ENCODE data around the gene RETSAT.
"Not testable (repeated sequence)": the region's sequence is repeated elsewhere in the genome, so short reads cannot be mapped to it uniquely, and the experiment has no call there.

Gene RETSAT

DNA sequence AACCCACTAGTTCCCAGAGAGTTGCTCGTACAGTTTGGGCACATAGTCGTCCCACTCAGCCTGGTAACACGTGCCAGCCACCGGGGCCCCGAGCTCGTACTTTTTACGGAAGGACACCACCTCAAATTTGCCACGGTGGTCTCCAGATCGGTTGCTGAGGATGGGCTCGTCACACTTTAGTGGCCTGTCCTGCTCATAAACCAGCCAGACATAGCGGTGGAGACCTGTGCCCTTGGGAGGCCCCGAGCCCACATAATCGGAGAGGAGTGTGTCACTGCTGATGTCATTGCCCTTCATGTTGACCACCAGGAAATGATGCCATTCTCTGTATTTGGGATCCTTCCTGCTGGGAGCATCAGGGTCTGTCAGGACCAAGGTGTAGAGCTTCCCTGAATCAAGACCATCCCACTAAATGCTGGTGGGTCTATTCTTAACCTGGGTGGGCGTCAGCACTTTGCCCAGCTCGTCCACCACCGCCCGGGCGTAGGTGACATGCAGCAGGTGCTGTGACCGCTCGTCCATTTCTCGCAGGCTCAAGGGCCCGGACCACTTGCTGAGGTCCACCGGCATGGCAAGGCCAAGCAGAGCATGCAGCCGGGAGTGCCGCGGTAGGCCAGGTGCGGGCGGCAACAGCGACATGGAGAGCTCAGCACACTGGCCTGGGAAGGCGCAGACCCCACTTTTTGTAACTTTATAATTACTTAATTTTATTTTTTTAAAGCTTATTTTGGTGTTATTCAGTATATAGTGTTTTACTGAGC, 12.9 kb downstream of the RETSAT start:
- DNase-seq = no peak
- in situ Hi-C loops (cut with MboI; ENCODE audit: low pct_unique_long_range_greater_than_20kb, low sequenced_read_pairs) = no loop called here

DNA sequence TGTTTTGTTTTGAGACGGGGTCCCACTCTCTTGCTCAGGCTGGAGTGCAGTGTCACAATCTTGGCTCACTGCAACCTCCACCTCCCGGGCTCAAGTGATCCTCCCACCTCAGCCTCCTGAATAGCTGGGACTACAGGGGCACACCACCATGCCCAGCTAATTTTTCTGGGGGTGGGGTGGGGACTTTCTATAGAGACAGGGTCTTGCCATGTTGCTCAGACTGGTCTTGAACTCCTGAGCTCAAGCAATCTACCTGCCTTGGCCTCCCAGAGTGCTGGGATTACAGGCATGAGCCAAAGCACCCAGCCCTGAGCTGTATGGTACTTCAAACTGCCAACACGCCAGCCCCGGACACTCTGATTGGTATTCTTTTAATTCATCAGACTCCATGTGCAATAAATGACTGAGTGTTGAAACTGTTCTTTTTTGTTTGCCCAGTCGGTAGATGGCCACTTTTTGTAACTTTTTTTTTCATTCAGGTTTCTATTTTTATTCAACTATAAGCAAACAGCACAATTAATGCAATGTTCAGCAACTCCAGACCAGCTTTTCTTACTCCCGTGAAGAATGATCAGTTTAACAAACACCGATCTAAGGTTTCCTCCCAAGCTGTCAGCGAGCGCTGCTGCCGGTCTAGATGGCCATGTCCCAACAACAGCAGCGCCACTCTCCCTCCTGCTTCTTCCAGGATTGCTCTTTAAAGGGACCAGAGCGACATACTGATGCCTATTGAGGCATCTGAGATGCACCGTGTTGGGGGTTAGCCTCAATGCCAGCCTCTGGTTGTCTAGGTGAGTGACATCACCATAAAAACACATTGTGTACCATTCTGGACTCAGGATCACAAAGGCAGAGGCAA, 14.1 kb downstream of the RETSAT start:
- no peak for DNase-seq
- in situ Hi-C loops (cut with MboI; ENCODE audit: low pct_unique_long_range_greater_than_20kb, low sequenced_read_pairs) = no loop called here

DNA sequence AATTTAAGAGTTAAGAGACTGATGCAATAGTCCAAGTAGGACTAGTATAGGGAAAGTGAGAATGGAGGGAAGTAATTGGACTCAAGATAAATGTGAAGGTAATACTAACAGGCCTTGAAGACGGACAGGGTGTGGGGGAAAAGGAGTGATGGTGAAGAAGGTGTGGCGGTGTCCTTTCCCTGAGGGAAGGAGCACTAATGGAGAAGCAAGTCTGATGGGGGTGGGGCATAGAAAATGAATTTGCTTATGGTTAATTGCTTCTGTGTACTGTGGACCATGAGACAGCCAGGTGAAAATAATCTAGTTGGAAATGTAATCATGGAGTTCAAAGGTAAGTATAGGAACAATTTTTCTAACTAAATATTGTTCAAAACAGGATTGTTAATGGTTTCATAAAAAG, 19.4 kb downstream of the RETSAT start:
- no peak for DNase-seq
- in situ Hi-C loops (cut with MboI; ENCODE audit: low pct_unique_long_range_greater_than_20kb, low sequenced_read_pairs) = no loop called here

DNA sequence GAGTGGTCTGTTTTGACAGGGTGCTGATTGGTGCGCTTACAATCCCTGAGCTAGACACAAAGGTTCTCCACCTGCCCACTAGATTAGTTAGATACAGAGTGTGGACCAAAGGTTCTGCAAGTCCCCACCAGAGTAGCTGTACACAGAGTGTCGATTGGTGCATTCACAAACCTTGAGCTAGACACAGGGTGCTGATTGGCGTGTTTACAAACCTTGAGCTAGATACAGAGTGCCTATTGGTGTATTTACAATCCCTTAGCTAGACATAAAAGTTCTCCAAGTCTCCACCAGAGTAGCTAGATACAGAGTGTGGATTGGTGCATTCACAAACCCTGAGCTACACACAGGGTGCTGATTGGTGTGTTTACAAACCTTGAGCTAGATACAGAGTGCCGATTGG, 20.5 kb downstream of the RETSAT start:
- in situ Hi-C loops (cut with MboI; ENCODE audit: low pct_unique_long_range_greater_than_20kb, low sequenced_read_pairs) = not testable (repeated sequence)

DNA sequence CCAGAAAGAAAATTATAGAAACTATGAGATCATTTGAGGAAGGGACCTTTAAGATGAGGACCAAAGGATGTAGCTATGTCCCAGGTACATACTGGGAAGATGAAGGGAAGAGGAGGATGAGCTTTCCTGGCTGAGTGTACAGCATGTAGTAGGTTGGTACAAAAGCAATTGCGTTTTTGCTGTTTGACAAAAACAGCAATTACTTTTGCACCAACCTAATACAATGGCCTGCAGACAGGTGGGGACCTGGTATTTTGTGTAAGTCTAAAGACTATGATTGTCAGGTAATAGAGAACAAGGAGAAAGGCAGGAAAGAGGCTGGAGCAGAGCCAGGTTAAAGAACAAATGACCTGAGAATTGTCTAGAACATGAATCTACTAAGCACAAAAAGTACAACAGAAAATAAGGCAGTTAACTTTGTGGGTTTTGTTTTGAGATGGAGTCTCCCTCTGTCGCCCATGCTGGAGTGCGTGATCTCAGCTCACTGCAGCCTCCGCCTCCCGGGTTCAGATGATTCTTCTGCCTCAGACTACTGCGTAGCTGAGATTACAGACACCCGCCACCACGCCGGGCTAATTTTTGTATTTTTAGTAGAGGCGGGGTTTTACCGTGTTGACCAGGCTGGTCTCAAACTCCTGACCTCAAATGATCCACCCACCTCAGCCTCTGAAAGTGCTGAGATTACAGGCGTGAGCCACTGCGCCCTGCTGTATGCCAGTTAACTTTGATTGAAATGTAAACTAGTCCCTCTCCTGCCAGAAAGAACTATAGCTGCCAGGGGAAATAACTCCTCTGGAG, 23.3 kb downstream of the RETSAT start:
- in situ Hi-C loops (cut with MboI; ENCODE audit: low pct_unique_long_range_greater_than_20kb, low sequenced_read_pairs) = no loop called here
- DNase-seq = no peak

More for the DNA sequence above, 20.5 kb downstream of the RETSAT start:
- not testable (repeated sequence) for DNase-seq

DNA sequence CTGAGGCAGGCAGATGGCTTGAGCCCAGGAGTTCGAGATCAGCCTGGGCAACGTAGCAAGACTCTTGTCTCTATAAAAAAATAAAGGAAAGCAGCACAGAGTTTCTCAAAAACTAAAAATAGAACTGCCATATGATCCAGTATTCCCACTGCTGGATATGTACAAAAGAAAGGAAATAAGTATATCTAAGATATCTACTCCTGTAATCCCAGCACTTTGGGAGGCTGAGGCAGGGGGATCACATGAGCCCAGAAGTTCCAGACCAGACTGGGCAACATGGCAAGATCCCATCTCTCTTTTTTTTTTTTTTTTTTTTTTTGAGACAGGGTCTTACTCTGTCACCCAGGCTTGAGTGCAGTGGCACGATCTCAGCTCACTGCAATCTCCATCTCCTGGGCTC, 24.6 kb downstream of the RETSAT start:
- DNase-seq; in situ Hi-C loops (cut with MboI; ENCODE audit: low pct_unique_long_range_greater_than_20kb, low sequenced_read_pairs): not testable (repeated sequence)

DNA sequence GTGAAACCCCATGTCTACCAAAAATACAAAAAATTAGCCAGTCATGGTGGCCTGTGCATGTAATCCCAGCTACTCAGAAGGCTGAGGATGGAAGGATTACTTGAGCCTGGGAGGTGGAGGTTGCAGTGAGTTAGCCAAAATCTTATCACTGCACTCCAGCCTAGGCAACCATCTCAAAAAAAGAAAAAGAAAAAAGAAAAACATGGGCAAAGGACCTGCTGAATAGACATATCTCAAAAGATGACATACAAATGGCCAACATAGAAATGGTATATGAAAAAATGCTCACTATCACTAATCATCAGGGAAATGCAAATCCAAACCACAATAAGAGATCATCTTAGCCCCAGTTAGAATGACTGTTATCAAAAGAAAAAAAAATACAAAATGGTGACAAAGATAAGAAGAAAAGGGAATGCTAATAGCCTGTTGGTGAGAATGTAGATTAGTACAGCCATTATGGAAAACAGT, 25.1 kb downstream of the RETSAT start:
- in situ Hi-C loops (cut with MboI; ENCODE audit: low pct_unique_long_range_greater_than_20kb, low sequenced_read_pairs) = no loop called here

DNA sequence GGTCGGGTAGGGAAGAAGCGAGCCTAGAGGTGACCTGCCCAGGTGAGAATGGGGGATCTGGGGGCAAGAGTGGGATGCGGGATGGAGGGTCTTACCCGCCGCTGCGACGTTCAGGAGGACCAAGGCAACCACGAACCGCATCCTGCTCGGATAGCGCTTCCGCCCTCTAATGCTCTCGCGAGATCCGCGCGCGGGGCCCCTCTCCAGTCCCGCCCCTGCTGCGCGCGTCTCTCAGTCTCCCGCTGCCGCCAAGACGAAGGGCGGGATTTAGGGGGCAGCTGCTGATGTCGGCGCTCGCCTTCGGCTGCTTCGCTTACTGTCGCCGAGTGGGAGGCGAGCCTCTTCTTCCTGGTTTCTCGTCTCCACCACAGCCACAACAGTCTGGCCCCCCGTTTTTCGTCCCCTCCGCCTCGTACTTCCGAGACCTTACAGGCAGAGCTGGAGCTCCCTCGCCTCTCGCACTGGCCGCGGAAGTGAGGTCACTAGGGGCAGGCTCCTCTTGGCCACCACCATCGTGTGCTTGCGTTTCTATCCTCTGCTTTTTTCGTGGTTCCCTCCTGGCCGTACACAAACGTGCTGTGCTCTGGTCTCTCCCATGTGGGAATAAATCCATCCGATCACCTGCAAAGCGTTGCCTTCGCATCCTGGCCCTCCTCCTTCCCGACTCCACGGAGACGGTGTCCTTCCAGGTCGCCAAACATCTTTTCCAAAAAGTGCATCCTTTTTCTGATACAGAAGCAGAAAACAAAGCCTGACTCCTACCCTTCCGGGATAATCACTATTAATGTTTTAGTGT, 26.3 kb downstream of the RETSAT start, which contains the start of gene TGOLN2:
TSS of gene TGOLN2 (minus strand) at position 168 of the 796 bp plus-strand sequence. CDS start at position 141, 27 bp downstream.
- DNase-seq = peak; percentile 95
- in situ Hi-C loops (cut with MboI; ENCODE audit: low pct_unique_long_range_greater_than_20kb, low sequenced_read_pairs) = no loop called here

More for the DNA sequence above, 25.1 kb downstream of the RETSAT start:
- DNase-seq = no peak

DNA sequence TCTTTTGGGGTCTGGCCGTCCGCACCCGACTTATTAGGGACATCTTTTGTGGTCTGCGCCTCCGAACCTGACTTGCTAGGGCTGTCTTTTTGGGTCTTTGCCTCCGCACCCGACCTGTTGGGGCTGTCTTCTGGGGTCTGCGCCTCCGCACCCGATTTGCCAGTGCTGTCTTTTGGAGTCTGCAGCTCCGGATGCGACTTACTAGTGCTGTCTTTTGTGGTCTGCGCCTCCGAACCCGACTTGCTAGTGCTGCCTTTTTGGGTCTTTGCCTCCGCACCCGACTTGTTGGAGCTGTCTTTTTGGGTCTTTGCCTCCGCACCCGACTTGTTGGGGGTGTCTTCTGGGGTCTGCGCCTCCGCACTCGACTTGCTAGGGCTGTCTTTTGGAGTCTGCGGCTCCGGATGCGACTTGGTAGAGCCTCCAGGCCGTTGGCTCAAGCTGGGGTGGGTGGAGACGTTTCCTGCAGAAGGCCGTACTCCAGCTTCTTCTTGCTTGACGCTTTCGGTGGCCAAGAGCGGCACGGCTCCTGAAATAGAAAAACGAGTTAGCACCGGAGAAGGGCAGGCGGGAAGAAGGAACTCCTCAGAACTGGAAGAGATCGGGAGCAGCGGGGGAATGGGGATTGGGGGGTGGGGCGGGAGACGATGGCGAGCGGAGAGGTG, 27.0 kb downstream of the RETSAT start:
- peak; percentile 36 for DNase-seq
- in situ Hi-C loops (cut with MboI; ENCODE audit: low pct_unique_long_range_greater_than_20kb, low sequenced_read_pairs) = no loop called here

DNA sequence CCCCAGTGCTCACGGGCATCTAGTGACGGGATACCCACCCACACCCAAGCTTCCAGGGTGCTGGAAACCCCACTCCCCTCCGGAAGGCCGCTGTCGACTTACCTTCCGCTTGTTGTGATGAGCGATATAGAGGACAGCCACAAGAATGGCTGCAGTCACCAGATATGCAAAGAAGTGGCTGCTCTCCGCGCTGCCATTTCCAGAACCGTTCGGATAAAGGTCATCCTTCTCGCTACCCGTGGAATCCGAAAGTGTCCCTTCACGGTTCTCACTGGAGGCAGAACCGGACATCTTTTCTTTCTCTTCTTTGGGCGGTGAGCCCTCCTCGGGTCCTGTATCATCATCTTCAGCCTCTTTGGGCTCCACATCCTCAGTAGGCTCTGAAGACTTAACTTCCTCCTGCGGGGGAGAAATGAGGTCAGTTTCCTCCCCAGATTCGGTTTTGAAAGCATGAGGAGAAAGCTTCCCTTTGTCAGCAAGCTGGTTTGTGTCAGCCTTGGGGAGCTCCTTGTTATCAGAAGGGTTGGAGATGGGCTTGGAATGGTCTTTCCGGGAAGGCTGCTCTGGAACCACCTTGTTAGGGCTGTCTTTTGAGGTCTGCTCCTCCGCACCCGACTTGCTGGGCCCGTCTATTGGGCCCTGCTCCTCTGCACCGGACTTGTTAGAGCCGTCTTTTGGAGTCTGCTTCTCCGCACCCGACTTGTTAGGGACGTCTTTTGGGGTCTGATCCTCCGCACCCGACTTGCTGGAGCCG, 27.7 kb downstream of the RETSAT start:
- peak; percentile 79 for DNase-seq
- in situ Hi-C loops (cut with MboI; ENCODE audit: low pct_unique_long_range_greater_than_20kb, low sequenced_read_pairs) = no loop called here

DNA sequence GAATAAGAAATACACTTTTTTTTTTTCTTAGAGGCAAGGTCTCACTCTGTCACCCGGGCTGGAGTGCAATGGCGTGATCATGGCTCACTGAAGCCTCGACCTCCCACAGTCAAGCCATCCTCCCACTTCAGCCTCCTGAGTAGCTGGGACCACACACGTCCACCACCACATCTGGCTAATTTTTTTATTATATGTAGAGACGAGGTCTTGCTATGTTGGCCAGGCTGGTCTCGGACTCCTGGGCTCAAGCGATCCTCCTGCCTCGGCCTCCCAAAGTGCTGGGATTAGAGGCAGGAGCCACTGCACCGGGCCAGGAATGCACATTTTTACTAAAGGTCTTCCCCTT, 28.9 kb downstream of the RETSAT start:
- no peak for DNase-seq

DNA sequence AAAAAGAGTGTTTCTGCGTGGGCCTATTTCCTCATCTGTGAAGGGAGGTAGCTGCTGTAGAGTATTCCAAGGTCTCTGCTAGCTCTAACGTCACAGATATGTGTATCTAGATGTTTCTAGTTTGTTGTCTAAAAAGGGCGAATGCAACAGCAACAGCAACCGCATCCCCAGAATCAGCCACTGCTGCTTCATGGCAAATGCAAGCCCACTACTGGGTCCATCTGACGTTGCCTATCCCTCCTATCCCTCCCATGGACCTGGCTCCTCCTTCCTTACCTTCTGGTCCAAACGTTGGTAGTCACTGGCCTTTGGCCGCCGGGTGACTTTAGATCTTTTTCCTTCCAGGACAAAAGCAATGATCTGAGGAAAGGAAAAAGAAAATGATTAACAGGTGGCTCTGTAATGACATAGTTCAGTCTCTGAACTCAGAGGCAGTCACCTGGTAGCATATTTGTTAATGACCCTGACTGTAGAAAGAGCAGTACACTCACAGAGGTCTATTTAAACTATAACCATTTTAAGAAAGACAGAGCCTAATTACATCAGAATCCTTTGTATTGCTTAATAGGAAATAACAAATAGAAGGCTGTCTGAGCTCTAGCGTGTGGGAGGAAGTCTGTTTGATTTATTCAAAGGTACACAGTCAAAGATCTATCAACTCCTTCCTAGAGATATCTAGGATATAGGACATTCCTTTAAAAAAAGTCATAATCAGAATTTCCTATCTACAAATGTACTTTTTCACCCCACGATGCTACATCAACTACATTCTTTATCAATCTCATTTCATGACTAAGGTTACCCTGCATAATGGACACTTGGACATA, 29.5 kb downstream of the RETSAT start:
- in situ Hi-C loops (cut with MboI; ENCODE audit: low pct_unique_long_range_greater_than_20kb, low sequenced_read_pairs) = no loop called here
- peak; percentile 16 for DNase-seq

More for the DNA sequence above, 28.9 kb downstream of the RETSAT start:
- in situ Hi-C loops (cut with MboI; ENCODE audit: low pct_unique_long_range_greater_than_20kb, low sequenced_read_pairs) = no loop called here

DNA sequence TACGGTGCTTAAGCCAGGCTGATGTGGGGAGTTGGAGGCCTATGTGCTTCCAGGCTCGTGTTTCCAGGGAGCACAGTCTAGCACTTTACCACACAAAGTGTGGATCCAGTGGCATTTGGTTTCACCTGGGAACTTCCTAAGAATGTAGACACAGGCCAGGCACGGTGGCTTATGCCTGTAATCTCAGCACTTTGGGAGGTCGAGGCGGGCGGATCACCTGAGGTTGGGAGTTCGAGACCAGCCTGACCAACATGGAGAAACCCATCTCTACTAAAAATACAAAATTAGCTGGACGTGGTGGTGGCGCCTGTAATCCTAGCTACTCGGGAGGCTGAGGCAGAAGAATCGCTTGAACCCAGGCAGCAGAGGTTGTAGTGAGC, 30.4 kb downstream of the RETSAT start:
- DNase-seq; in situ Hi-C loops (cut with MboI; ENCODE audit: low pct_unique_long_range_greater_than_20kb, low sequenced_read_pairs): not testable (repeated sequence)

DNA sequence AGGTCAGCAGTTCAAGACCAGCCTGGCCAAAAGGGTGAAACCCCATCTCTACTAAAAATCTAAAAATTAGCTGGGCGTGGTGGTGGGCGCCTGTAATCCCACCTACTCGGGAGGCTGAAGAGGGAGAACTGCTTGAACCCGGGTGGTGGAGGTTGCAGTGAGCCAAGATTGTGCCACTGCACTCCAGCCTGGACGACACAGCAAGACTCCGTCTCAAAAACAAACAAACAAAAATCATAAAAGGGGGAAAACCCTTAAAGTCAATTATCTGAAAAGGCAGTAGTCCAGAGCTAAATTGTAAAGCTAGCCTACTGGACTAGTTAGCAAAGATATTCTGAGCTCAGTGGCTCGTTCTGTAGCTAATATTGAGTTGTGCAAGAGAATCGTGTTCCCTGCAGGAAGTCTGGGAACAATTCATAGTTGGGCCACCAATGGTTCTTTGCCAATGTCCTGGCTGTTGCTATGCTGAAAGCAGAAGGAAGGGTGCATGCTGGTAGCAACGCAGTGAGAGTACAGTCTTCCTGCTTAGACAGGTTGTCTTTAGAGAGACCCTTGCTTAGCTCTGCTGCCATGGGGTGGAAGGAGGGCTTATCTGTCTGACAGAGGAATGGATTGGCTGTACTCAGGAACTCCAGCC, 30.9 kb downstream of the RETSAT start:
- in situ Hi-C loops (cut with MboI; ENCODE audit: low pct_unique_long_range_greater_than_20kb, low sequenced_read_pairs) = no loop called here
- no peak for DNase-seq

DNA sequence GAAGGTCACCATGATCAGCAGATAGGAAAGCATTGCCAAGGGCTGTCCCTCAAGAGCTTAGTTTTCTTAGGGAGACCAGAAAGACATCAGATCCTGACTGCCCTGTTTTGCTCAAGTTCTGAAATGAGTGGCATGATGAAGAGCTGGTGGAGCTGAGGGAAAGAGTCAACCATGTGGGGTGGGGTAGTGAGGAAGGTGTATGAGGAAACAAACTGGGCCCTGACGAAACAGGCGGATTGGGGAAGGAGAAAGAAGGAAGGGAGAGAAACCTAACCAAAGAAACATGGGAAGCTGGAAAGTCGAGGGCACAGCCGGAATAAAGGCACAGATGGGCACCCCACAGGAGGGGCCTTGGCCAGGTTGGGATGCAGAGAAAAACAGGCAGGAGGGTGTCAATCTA, 34.5 kb downstream of the RETSAT start:
- DNase-seq = no peak
- in situ Hi-C loops (cut with MboI; ENCODE audit: low pct_unique_long_range_greater_than_20kb, low sequenced_read_pairs) = no loop called here
